T-helper 22 cell (primary cell): ENCODE results near the gene CCDC57.

Source experiments
- DNase-seq: peaks from one replicate; pipeline ENCODE4 v3.0.0-alpha.2; 2020; ENCODE audit warnings: low read depth

The CCDC57 gene

DNA sequence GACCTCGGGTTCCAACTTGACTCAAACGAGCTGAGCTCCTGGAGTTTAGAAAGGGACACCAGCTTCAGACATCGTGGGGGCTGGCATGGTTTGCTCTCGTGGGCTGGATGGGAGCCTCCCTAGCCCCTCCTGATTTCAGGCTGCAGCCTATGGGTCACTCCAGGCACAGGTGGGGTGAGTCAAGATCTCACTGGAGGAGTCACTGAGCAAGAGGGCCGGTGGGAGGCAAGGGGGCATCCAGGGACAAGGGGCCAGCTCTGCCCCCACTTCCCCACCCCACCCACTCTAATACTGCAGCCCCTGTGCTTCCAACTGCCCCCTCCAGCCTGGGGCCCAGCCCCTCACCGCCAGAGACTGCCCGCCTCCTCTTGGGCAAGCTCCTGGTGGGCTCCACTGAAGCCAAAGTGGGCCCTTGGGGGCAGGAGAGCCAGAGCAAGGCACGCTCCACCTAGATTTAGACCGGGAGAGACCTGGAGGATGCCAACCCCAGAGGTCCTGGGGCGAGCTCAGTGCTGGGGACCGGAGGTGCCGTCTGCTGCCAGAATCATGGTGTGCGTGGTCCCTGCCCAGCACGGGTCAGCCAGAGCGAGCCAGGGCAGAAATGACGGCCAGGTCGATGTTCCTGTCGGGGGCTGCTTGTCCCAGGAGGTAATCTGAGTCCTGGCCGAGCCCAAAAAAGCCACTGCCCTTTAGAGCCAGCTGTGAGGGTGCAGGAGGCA lies 22.6 kb upstream of the CCDC57 start:
- no peak for DNase-seq

DNA sequence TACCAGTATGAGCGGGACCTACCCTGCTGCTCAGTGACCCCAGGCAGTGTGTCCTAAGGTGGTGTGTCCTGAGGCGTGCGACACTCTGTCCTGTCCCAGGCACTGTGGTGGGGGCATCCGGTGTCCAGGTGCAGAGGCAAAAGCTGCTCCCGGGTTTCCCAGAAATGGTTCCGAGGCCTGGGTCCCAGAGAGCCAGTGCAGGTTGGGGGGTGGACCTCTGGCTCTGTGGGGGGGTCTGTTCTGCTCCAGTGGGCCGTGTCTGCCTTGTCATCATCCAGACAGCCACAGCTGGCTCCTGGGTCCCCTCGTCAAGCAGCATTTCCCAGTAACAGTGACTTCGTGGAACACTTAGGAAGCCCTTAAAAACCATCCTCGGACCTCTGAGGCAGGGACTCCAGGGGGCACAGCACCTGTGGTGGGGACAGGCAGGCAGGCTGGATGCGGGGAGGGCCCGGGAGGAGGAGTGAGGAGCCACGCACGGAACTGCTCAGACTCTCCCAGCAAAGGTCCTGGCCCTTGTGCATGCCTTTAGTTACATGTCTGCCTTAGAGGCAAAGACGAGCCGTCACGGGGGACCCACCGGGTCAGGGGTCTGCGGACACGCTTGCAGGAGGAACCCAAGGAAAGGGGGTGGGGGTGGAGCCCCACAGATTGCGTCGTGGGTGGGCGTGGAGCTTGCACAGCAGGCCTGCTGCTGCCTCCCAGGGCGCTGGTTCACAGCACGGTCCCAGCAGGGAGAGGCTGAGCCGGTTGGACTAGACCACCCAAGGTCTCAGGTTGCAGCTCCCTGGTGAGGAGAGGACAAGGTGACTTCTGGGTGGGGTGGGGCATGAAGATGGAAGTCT lies 21.8 kb upstream of the CCDC57 start:
- no peak for DNase-seq

DNA sequence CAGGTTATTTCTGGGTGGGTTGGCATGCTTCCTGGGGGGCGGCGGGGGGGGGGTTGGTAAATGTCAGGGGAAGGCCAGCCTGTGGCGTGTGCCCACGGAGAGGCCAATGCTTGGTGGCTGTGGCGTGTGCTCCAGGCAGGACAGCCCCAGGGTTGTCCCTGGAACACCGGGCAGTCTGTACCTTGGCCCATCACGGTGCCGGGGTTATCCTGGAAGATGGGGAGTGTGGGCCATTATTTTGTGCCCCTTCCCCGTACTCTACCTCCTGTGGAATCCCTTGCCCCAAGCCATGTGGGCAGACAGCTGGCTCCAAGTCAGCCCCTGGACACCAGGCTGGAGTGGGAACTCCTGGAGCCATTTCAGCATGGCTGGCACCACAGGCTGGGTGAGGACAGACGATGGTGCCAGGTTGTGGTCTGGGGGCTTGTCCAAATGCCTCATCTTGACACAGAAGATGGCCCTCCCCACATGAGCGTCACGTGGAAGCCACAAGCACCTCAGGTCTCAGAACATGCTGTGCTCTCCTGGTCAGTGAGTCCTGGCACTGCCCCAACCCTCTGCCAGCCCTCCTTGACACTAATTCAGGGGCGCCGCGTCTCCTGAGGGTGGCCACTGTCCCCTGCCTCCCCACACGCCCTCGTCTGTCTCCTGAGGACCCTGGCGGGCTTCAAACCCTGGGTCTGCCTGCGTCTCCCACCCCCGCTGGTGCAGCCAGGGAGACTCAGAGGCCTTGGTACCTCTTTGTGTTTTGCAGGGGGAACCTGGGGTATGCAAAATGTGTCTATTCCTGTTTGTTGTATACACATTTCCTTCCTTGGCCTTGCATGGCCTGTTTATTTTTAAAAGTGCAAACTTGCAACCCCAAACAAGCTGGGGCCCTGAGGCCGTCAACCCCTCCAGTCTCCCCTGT lies 20.5 kb upstream of the CCDC57 start:
- DNase-seq: no peak

DNA sequence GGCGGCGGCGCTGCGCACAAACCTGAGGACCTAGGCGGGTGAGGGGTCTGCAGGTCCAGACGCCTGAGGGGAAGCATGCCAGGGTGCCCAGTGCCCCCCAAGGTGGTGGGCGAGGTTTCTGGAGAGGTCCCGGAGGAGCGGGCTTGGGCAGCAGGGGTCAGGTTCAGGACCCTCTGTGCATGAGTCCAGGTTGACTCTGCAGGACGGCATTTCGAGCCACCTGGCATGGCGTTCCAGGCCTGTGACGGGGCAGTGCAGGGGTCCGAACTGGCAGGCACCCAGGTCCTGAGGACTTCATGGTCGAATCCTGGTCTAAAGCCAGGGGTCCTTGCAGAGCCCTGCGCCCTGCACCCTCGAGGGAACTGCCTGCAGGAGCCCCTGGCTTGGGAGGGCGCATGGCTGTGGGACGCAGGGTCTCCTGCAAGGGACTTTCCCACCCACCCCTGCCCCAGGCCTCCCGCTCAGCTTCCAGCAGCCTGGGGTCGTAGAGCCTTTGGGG lies 19.7 kb upstream of the CCDC57 start:
- DNase-seq: no peak

DNA sequence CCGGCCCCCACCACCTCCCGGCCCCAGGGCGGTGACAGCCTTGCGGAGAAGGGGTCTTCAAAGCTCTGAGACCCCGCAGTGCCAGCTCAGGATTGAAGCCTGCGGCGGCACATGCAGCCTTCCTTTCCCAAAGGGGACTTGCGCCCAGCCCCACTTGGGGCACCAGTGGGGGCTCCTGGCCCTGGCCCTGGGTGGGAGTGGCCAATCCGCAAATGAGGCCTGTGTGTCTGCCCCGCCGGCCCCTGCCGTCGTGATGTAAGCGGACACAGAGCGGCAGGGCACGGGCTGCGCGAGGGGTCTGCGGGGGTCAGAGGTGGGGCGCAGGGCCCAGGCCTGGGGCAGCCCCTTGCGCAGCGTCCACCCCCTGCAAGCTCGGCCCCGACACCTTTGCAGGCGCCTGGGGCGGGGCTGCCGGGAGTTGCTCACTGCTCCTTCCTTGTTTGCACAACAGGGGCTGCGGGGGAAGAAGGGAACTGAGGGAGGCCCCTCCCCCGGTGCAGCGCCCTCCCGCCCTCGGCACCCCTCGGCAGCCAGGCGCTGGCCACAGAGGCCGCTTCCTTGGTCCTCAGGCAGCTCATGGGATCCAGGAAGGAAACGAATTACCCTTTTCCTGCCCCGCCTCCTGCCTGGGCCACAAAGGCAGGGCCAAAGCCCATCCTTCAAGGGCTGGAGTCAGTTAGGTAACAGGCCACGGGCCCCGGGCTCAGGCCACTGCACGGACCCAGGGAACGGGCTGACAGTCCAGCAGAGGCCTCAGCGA lies 19.1 kb upstream of the CCDC57 start:
- DNase-seq: no peak

DNA sequence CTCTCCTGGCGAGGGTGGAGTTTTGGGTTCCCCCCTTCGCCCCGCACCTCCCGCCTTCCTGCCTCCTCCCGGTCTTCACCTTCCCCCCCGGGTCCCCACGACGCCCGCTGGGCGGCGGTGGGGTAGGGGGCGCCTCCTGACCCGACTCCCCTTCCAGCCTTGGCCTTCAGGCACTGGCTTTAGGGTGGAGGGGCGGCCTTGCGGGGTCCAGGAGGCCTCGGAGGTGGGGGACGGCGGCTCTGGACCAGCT lies 18.6 kb upstream of the CCDC57 start:
- no peak for DNase-seq

DNA sequence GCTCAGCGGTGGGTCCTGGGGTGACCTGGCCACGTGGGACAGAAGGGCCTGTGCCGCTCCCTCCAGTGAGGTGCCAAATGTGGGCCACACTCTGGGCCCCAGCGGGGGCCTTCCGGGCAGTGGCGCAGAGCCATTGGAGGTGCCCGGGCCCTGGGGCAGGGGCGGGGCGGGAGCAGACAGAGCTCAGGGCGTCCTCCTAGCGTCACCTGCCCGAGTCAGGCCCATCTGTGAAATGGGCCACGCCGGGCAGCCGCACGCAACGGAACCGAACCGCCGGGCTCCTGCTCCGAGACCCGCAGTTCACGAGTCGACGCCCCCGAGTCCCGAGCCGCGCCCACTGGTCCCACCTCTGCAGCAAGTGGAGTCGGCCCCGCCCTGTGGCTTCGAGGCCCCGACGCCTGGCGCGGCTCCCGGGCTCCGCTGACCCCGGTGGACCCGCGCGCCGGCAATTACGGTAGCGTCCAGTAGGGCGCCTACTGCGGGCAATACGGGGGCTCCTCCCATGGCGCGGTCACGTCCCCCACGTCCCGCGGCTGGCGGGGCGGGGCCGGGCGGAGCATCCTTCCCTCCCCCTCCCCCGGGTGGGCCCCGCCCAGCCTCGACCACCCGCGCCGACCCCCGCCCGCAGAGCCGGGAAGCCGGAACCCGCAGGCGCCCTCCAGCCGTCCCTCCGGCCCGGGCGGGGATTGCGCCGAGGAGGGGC lies 18.1 kb upstream of the CCDC57 start:
- DNase-seq: peak; percentile 46

DNA sequence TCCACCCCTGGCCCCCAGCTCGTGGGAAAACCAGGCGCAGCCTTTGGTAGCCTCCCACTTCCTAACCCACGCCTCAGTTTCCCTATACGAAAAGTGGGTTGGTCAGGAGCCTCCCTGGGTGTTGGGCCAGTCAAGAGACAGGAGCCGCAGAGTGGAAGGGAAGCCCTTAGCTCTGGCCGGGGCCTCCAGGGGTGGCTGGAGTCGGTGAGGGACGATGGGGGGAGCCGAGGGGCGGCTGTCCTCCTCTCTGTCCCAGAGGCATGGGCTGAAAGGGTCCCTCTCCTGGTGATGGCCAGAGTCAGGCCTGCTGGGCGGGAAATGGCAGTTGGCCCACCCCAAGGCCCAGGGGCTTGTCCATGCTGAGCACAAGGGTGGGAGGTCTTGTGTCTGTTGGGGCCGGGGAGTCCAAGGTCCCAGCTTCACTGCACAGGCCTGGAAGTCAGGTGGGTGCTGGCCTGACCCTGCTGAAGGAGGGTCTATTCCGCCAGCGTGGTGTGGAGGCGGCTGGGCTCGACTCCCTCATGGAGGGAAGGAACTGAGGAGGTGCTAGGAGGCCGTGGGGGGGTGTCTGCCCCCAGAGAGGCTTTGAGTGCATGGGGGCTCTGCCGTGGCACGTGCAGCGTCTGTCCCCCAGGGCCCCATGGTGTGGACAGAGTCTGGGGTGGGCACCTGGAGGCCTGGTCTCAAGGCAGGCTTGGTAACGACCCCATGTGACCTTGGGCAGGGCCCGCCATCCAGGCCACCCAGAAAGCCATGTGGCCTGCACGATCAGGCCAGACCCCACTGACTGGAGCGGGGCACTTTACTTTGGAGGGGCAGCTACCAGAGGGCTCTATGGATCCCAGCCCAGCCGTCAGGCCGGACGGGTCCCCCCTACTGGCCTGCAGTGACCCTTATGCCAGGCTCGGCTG lies 17.3 kb upstream of the CCDC57 start:
- no peak for DNase-seq

DNA sequence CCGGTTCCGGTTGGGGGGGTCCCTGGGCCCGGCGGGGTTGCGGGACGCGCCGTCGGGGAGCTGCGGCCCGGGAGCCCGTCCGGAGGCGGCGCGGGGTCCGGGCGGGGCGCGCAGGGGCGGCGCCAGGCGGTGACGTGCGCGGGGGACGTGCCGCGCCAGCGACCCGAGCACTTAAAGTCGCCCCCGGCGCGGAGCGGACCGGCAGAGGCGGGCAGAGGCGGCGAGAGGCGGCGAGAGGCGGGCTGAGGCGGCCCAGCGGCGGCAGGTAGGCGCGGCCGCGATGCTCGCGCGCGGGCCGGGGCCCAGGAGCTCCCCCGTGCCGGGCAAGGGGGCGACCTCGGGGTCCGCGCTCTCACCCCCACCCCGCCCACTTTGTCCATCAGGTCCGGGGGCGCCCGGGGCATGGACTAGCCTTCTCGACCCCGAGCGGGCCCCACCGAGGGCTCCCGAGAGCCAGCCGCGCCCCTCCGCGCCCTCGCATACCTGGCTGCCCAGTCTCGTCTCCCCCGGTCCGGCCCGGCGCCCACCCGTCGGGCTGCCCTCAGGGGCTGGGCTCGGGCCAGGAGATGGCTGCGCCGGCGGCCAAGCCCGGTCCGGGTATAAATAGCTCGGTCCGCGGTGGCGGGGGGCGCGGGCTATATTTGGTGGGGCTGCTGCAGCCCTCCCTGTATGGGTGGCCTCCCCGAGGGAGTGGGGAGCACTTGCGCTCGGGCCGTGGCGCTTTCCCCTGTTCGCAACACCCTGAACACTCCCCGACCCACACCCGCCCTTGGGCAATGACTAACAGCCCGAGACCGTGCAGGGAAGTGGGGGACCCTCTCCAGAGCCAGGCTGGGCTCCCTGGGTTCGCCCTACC lies 16.4 kb upstream of the CCDC57 start, which contains the start of gene SLC16A3:
SLC16A3 (plus strand) TSS at position 201 of the 856 bp plus-strand sequence. CDS start 6,967 bp downstream, outside the sequence.
- DNase-seq: peak; percentile 53

DNA sequence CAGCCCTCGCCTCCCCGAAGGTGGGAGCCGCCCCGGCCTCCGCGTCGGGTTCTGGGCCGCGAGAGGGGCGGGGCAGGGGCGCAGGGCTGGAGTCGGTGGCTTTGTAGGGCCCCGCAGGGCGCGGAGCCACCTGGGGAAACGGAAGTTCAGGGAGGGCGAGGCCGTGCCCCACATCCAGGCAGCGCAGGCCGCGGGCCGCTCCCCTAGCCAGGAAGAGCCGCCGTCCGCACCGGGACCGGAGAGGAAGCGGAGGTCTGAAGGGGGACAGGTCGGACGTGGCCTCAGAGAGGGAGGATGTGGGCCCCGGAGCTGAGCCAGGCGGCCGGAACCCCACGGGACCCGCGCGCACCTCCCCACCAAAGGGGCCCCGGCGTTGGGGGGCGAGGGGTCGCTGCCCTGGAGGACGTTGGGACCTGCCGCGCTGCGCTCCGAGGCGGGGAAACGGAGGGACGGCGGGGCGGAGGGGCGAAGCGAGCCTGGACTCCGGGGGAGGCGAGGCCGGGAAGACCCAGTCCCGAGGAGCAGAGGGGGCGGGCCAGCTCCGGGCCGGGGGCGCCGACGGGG lies 15.7 kb upstream of the CCDC57 start:
- peak; percentile 38 for DNase-seq

DNA sequence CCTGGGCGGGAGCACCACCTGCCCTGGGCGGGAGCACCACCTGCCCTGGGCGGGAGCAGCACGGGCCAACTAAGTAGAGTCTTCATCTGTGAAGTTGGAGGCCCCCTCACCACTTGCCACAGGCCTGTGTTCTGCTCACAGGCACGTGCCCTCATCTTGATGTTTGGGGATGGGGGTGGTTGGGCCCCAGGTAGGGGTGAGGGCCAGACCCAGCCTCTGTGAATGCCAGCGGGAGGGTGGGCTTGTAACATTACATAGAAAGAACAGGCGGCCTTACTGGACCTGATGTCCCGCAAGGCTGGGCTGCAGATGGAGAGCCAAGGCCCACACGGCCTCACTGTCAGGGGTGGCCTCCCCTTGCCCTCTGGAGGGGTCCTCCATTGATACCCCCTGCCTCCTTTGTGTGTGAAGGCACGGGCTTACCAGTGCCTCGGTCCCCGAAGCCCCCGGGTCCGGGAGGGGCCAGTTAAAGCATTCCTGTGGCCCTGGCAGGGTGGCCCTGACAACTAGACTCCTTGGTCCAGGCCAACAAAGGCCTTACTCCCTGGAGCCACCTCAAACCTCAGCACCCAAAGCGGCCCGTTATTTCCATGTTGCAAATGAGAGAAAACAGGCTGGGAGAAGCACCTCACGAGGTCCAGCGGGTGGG lies 15.1 kb upstream of the CCDC57 start:
- no peak for DNase-seq

DNA sequence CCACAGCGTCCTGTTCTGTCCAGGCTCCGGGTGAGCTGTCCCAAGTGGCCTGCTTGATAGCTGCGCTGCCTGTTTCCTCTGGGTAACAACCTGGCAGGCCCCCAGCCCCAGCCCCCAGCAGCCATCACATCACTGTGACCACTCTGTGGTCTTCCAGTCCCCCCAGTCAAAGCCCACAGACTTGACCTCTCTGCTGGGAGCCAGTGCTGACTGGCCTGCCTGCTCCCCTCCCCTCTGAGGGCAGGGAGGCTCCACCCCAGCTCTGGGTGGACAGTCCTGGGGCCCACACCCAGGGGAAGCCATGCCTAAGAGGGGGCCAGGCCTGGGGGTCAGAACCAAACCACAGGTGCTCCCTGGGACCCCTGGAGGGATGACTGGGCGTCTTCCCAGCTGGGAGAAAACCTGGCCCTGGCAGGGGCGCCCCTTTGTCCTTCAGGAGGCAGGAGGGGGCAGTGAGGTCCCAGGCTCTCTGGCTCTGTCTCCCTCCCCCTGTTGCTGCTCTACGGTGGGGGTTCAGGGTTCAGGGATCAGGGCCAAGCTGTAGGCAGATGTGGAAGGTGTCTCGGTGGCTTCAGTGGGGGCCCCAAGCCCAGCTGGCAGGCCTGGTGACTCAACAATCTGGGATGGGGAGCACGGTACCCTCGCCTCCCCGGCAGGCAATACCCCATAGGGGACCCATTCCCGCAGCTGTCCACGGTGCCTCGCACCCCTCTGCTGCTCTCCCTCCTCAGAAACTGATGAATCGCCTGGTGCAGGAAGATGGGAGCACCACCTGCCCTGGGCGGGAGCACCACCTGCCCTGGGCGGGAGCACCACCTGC lies 14.4 kb upstream of the CCDC57 start:
- no peak for DNase-seq

DNA sequence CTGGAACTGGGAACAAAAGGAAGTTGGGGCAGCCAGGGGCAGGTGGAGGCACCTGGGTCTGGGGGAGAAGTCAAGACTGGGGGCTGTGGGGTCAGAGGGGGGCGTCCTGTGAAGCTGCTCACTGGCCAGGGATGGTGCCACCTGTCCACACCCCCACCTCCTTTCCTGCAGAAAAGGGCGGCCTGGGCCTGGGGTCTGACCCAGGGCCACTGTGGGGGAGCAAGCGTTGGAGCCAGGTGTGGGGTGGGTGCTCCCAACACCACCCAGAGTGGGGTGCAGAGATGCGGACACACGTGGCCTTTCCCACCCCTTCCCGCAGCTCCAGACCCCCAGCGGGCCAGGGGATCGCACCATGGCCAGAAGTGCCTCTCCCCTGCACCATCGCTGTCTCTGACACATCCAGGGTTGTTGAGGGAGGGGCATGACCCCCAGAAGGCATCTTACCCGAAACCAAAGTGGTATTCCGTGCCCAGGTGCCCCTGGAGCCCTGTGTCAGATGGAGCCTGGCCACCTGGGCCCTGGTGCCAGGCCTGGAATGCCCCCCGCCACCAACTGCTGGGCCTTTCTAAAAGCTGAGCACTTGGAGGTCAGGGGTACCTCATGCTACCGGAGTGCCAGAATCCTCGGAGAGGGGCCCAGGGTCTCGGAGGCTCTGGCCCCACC lies 13.6 kb upstream of the CCDC57 start:
- DNase-seq: no peak

DNA sequence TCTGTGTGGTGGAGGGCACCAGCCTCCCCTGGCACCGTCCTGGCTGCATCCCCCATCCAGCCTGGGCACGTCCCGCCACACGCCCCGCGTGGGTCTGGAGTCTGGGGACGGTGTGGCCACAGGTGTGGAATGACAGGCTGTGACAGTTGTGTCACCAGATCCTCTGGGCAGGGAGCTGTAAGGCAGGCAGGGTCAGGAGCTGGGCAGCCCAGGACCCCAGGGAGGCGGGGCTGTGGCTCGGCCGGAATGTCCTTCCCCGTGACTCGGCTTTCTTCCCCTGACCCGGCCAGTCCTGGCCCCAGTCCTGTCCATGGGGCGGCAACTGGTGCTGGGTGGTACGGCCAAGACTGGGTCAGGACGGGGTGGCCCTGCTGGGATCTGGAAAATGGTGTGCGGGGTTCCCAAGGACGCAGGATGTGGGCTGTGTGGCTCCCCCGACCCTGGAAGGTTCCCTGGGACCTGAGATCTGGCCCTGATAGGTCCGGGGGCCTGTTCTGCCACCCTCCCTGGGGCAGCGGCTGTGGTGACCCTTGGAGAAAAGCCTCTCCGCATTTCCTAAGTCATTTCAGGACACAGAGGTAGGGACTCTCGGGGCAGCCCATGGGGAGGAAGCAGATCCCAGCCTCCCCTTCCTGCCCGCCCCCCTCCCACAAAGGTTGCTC lies 12.9 kb upstream of the CCDC57 start:
- no peak for DNase-seq

DNA sequence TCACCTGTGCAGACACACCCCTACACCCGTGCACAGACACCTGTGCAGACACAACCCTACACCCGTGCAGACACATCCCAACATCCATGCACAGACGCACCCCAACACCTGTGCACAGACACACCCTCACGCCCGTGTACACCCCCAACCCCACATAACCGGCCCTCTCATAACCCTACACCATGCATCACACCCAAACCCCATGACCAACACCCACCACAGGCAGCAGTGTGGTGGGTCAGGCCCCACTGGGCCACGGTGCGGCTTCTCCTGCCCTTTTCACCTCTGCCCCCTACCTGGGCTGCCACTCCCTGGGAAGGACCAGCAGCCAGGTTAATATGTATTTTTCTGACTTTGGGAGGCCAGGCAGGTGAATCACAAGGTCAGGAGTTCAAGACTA lies 12.0 kb upstream of the CCDC57 start:
- no peak for DNase-seq

DNA sequence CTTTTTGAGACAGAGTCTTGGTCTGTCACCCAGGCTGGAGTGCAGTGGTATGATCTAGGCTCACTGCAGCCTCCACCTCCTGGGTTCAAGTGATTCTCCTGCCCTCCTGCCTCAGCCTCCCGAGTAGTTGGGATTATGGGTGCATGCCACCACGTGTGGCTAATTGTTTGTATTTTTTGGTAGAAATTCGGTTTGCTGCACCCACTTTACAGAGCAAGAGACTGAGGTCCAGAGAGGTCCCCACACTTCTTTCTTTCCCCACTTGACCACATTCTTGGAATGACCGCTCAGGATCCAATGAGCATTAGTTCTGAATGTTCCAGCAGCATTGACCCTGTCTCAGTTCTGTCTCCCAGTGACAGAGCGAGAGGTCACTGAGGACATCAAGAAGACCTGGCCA lies 10.9 kb upstream of the CCDC57 start:
- no peak for DNase-seq
